GM12878 (cell line): ENCODE data around the gene LAP3. TPM values are rescaled to one million over a fixed set of nuclear protein-coding genes. Genes with fewer than 3 reads are reported as not detected.

Experiments
- ATAC-seq: fragments of 200-7000 bp; cut with Tn5 transposase; 3 replicates; pipeline ENCODE4 v1.9.1; 2020; ENCODE audit warnings: mild to moderate bottlenecking, moderate library complexity
- BruUV-seq: library from RNA; stranded (reverse); fragments of 400-500 nt; replicated peaks from 2 replicates; lab custom pipeline; 2021; lab: Mats Ljungman, UMichigan
- CTCF ChIA-PET: fragments of 300-600 bp; sonication (Branson Sonifier 250); formaldehyde crosslinking; extraction: SDS; loops from one replicate; lab custom pipeline; 2021; ENCODE audit warnings: inconsistent platforms; lab: Yijun Ruan, JAX
- POLR2A ChIA-PET: fragments of 350-600 bp; formaldehyde crosslinking; extraction: SDS; loops from one replicate; lab custom pipeline; 2021; ENCODE audit warnings: inconsistent platforms; lab: Charles Lee
- RAD21 ChIA-PET: fragments of 300-600 bp; sonication (Branson Sonifier 250); formaldehyde crosslinking; loops from one replicate; lab custom pipeline; 2023; ENCODE audit warnings: antibody characterized with exemption; ENCODE audit not compliant: unreplicated experiment; lab: Charles Lee
- SMC1A ChIA-PET: fragments of 300-600 bp; sonication (Branson Sonifier 250); formaldehyde crosslinking; loops from one replicate; lab custom pipeline; 2023; ENCODE audit not compliant: unreplicated experiment, uncharacterized antibody; lab: Charles Lee
- DNase-seq: peaks from one replicate; pipeline ENCODE4 v3.0.0-alpha.2; 2011; ENCODE audit warnings: low read depth, low spot score
- FAIRE-seq: peaks from 3 replicates; lab custom pipeline; 2011; peaks lifted over from hg19 to GRCh38; lab: Jason Lieb, UNC
- H2AFZ ChIP-seq: 2 replicates; pipeline ENCODE4 v1.6.0; 2011; ENCODE audit warnings: low read depth, low read length, control low read depth; ENCODE audit not compliant: control insufficient read depth
- H3K27ac ChIP-seq: 2 replicates; pipeline ENCODE4 v1.5.1; 2011; ENCODE audit warnings: control low read depth; ENCODE audit not compliant: control insufficient read depth, insufficient read depth
- H3K27me3 ChIP-seq, 2 experiments: replicated peaks in 1 of 2; 2 replicates each; pipeline versions ENCODE4 v1.6.0 to v1.6.1; 2011; ENCODE audit warnings: low read length in 1 of 2; ENCODE audit not compliant: control insufficient read depth in 2 of 2, insufficient read depth in 2 of 2
- H3K36me3 ChIP-seq, 2 experiments: 2 replicates each; pipeline ENCODE4 v1.5.1; 2011; ENCODE audit warnings: low read length in 1 of 2; ENCODE audit not compliant: control insufficient read depth in 2 of 2, insufficient read depth in 2 of 2
- H3K4me1 ChIP-seq: 2 replicates; pipeline ENCODE4 v1.6.1; 2011; ENCODE audit warnings: mild to moderate bottlenecking, low read length, moderate library complexity, mixed read lengths; ENCODE audit not compliant: control insufficient read depth, insufficient read depth
- H3K4me2 ChIP-seq: 2 replicates; pipeline ENCODE4 v1.6.0; 2011; ENCODE audit warnings: control low read depth; ENCODE audit not compliant: control insufficient read depth, insufficient read depth
- H3K4me3 ChIP-seq: fragments of 200-600 bp; sonication (generic); 2 replicates; pipeline ENCODE4 v1.5.1; 2016
- H3K79me2 ChIP-seq: 2 replicates; pipeline ENCODE4 v1.6.0; 2011; ENCODE audit warnings: low read length; ENCODE audit not compliant: control insufficient read depth, insufficient read depth
- H3K9ac ChIP-seq: 2 replicates; pipeline ENCODE4 v1.8.0; 2011; ENCODE audit warnings: low read length, control low read depth, mixed read lengths; ENCODE audit not compliant: control insufficient read depth, insufficient read depth
- H3K9me3 ChIP-seq: replicated peaks from 3 replicates; pipeline ENCODE4 v1.5.1; 2011; ENCODE audit warnings: mild to moderate bottlenecking, low read length; ENCODE audit not compliant: control insufficient read depth, insufficient read depth
- H4K20me1 ChIP-seq: 2 replicates; pipeline ENCODE4 v1.6.0; 2011; ENCODE audit not compliant: control insufficient read depth, insufficient read depth
- BHLHE40 ChIP-seq, 2 experiments: fragments of 450-650 bp in 1 of 2; IDR thresholded peaks; 2 replicates each; pipeline ENCODE4 v1.6.1; 2011 to 2017; ENCODE audit warnings: low read depth in 2 of 2, borderline replicate concordance in 1 of 2, improper control_type of control experiment in 1 of 2, low read length in 1 of 2, mild to moderate bottlenecking in 1 of 2
- CHD1 ChIP-seq: IDR thresholded peaks from 2 replicates; pipeline ENCODE4 v1.6.1; 2012; ENCODE audit warnings: low read depth, low read length, improper control_type of control experiment
- EGR1 ChIP-seq, 2 experiments: IDR thresholded peaks; 1 replicate in 1 of 2; 2 replicates in 1 of 2; pipeline ENCODE4 v1.6.1; 2011 to 2012; ENCODE audit warnings: low read depth in 2 of 2, low read length in 2 of 2, borderline replicate concordance in 1 of 2, mild to moderate bottlenecking in 1 of 2, moderate library complexity in 1 of 2
- EZH2 ChIP-seq: IDR thresholded peaks from 2 replicates; pipeline ENCODE4 v1.6.1; 2012; ENCODE audit warnings: low read depth, mild to moderate bottlenecking, control low read depth, inconsistent platforms, low read length, borderline replicate concordance; ENCODE audit not compliant: control insufficient read depth
- HCFC1 ChIP-seq: fragments of 150-350 bp; IDR thresholded peaks from 2 replicates; pipeline ENCODE4 v1.6.1; 2014; ENCODE audit warnings: low read length
- KAT2A ChIP-seq: conservative IDR thresholded peaks from 2 replicates; pipeline ENCODE4 v1.6.1; 2011; ENCODE audit warnings: low read depth, low read length; ENCODE audit not compliant: control insufficient read depth
- NBN ChIP-seq: fragments of 450-650 bp; IDR thresholded peaks from 2 replicates; pipeline ENCODE4 v1.6.1; 2016
- SIX5 ChIP-seq: IDR thresholded peaks from 2 replicates; pipeline ENCODE4 v1.6.1; 2011; ENCODE audit warnings: mild to moderate bottlenecking, low read depth, low read length, moderate library complexity; ENCODE audit not compliant: severe bottlenecking
- SREBF2 ChIP-seq: IDR thresholded peaks from 2 replicates; pipeline ENCODE4 v1.6.1; 2012; ENCODE audit warnings: mild to moderate bottlenecking, low read length
- TBL1XR1 ChIP-seq: IDR thresholded peaks from 2 replicates; pipeline ENCODE4 v1.6.1; 2012; ENCODE audit warnings: low read depth, low read length, improper control_type of control experiment
- YBX1 ChIP-seq: fragments of 450-650 bp; IDR thresholded peaks from 2 replicates; pipeline ENCODE4 v1.6.1; 2016; ENCODE audit warnings: antibody characterized with exemption
- YY1 ChIP-seq: IDR thresholded peaks from 2 replicates; pipeline ENCODE4 v1.6.1; 2011; ENCODE audit warnings: low read depth, mild to moderate bottlenecking, low read length
- ZSCAN29 ChIP-seq: fragments of 450-650 bp; IDR thresholded peaks from 2 replicates; pipeline ENCODE4 v1.6.1; 2017; ENCODE audit warnings: mild to moderate bottlenecking, moderate library complexity
- WGBS: methylation state at CpG from one replicate; pipeline ENCODE4 v1.1.6; 2016; ENCODE audit warnings: low lambda C conversion rate; ENCODE audit not compliant: insufficient replicate concordance, insufficient coverage; ENCODE audit errors: missing lambda C conversion rate; 5-methylcytosine and 5-hydroxymethylcytosine counted together
- in situ Hi-C: fragments of 300-500 bp; cut with MboI; formaldehyde crosslinking; loops from 9 replicates; pipeline ENCODE4 v1.14.3; 2018; ENCODE audit warnings: mixed read lengths
- intact Hi-C: fragments of 100-400 bp; cut with micrococcal nuclease; formaldehyde crosslinking; loops from one replicate; pipeline ENCODE4 v1.14.2; 2022; ENCODE audit not compliant: unreplicated experiment
- polyA plus RNA-seq, 11 experiments: library from polyadenylated mRNA; depleted of rRNA in 4 of 11; unstranded in 6 of 11; stranded (reverse) in 5 of 11; fragments of >200 nt; fragmentation: Nextera tagmentation in 4 of 11; fragmentation: Illumina TruSeq in 1 of 11; extraction: Ambion mirVana in 4 of 11; extraction: Trizol in 1 of 11; gene quantifications; 1 replicate in 1 of 11; 2 replicates in 10 of 11; pipeline versions ENCODE4 v1.2.1 to v1.2.3, GENCODE V29; 2011 to 2016; ENCODE audit warnings: inconsistent platforms in 2 of 11, missing spikeins in 2 of 11, low read depth in 1 of 11
- total RNA-seq, 4 experiments: library from RNA; depleted of rRNA in 3 of 4; stranded (reverse); fragments of >200 nt in 3 of 4; fragmentation: Illumina TruSeq in 1 of 4; extraction: Trizol in 1 of 4; gene quantifications; 2 replicates each; pipeline versions ENCODE4 v1.2.1 to v1.2.3, GENCODE V29; 2013 to 2021
- TF ChIP-seq, protein P1 (sequence below): fragments of 450-650 bp; IDR thresholded peaks from 2 replicates; pipeline ENCODE4 v1.6.1; 2017; ENCODE audit warnings: mild to moderate bottlenecking
- TF ChIP-seq, protein P2 (sequence below): fragments of 150-350 bp; IDR thresholded peaks from 2 replicates; pipeline ENCODE4 v1.6.1; 2014; ENCODE audit warnings: mild to moderate bottlenecking, low read depth, low read length

The LAP3 gene
- total and polyA plus RNA-seq, 10 of the 15 experiments (the other 5 are each of a cell fraction or from before 2014, with no cell fraction given), result 134 to 249 (median 204) TPM

- TF ChIP-seq, protein P1, sequence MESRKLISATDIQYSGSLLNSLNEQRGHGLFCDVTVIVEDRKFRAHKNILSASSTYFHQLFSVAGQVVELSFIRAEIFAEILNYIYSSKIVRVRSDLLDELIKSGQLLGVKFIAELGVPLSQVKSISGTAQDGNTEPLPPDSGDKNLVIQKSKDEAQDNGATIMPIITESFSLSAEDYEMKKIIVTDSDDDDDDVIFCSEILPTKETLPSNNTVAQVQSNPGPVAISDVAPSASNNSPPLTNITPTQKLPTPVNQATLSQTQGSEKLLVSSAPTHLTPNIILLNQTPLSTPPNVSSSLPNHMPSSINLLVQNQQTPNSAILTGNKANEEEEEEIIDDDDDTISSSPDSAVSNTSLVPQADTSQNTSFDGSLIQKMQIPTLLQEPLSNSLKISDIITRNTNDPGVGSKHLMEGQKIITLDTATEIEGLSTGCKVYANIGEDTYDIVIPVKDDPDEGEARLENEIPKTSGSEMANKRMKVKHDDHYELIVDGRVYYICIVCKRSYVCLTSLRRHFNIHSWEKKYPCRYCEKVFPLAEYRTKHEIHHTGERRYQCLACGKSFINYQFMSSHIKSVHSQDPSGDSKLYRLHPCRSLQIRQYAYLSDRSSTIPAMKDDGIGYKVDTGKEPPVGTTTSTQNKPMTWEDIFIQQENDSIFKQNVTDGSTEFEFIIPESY, result no peak
- TF ChIP-seq YY1, result no peak
- TF ChIP-seq NBN, result no peak
- TF ChIP-seq, protein P2, sequence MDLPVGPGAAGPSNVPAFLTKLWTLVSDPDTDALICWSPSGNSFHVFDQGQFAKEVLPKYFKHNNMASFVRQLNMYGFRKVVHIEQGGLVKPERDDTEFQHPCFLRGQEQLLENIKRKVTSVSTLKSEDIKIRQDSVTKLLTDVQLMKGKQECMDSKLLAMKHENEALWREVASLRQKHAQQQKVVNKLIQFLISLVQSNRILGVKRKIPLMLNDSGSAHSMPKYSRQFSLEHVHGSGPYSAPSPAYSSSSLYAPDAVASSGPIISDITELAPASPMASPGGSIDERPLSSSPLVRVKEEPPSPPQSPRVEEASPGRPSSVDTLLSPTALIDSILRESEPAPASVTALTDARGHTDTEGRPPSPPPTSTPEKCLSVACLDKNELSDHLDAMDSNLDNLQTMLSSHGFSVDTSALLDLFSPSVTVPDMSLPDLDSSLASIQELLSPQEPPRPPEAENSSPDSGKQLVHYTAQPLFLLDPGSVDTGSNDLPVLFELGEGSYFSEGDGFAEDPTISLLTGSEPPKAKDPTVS, result no peak
- TF ChIP-seq EZH2, result no peak
- TF ChIP-seq YBX1, result no peak
- no peak for TF ChIP-seq ZSCAN29
These were observed 20.5 kb upstream of the LAP3 start (continued) for GRCh38 chr4:17556498-17556897.

GRCh38 chr4:17557880-17558279, 19.1 kb upstream of the LAP3 start:
- no TSS peak for BruUV-seq
- H3K79me2 ChIP-seq, result no peaks in the 10 kb centered on the region
- H2AFZ ChIP-seq, result no peak overlapping the region
- no peaks in the 10 kb centered on the region; a peak in 1 of 4 replicates for H3K27me3 ChIP-seq
- H4K20me1 ChIP-seq, result no peaks in the 10 kb centered on the region
- no peaks in the 10 kb centered on the region for H3K4me1 ChIP-seq
- FAIRE-seq (no peak), DNase-seq (no peak), ATAC-seq (no peak)
- POLR2A ChIA-PET, result no interaction called here
- no peak overlapping the region for H3K27ac ChIP-seq
- H3K4me3 ChIP-seq, result no peak overlapping the region
- SMC1A ChIA-PET, result interaction anchor here (0.9 to 1.8 kb wide), 5 partner anchors 9 to 77 kb away, joined by 3 to 5 read pairs (median 3); no protein-coding TSS in a partner anchor
- no peaks in the 10 kb centered on the region for H3K36me3 ChIP-seq
- WGBS, result 87% methylated on average over 5 of the region's 5 CpGs
- in situ Hi-C loops (loop anchor here (10.0 kb wide), 1 partner anchor 807 kb away; no protein-coding TSS in a partner anchor), intact Hi-C loops (no loop called here)
- TF ChIP-seq EGR1 (IDR thresholded peaks at IDR 0.05; ENCODE audit: borderline replicate concordance in 1 of 2, low read depth in 2 of 2, low read length in 2 of 2) (no peak), SIX5 (no peak), HCFC1 (no peak), YBX1 (no peak), CHD1 (no peak), TBL1XR1 (no peak), KAT2A (no peak), SREBF2 (no peak), BHLHE40 (IDR thresholded peaks at IDR 0.05; ENCODE audit: borderline replicate concordance in 1 of 2, low read depth in 2 of 2, low read length in 1 of 2) (no peak)
- RAD21 ChIA-PET, result no interaction called here
- H3K9ac ChIP-seq, result no peak overlapping the region
- no peaks in the 10 kb centered on the region for H3K9me3 ChIP-seq
- CTCF ChIA-PET, result no interaction called here
- H3K4me2 ChIP-seq, result no peak overlapping the region
